GM19035 (cell line): Measurements from ENCODE around the gene RXRA.

Source experiments
- ATAC-seq: cut with Tn5 transposase; IDR thresholded peaks from one replicate; pipeline ENCODE4 v1.9.1; 2021; ENCODE audit not compliant: unreplicated experiment

The RXRA gene

GRCh38 chr9:134427153-134427782 lies 101.0 kb downstream of the RXRA start:
- ATAC-seq: no peak

- ATAC-seq: no peak
These were observed 102.3 kb downstream of the RXRA start for GRCh38 chr9:134428559-134428958.

GRCh38 chr9:134429007-134429406 lies 102.8 kb downstream of the RXRA start:
- ATAC-seq: no peak

DNA sequence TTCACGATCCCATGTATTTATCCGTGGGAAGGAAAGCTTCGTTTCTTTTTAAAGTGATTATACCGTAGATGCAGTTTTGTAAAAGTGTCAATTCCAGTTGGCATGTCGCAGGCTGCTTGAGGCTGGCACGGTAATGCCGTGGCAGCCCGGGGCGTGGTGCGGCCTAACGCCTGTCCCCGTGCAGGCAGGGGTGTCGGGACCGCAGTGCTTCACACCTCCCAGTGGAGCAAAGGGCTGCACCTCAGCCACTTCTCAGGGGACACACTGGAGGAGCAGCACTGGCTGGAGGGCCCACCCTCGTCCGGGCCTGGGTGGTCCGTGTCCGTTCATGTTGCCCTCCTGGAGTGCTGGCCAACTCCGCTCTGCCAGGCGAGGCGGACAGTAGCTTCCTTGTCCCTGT lies 103.2 kb downstream of the RXRA start:
- no peak for ATAC-seq

DNA sequence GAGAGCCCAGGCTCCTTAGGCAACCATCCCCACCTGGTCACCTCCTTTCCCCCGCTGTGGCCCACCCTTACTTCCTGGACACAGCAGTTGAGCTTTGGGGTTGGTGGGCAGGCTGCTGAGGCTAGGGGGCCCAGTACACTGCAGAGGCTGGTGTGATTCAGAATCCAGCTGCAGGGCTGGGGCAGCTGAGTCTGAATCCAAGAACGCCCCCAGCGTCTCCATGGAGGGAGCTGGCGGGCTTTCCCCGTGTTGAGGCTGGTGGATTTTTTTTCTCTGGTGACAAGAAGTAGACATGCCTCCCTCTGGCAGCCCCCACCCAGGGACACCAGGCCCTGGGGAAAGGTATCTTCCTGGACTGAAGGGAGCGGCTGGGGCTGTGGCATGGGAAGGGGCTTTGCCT lies 104.8 kb downstream of the RXRA start:
- ATAC-seq: no peak

DNA sequence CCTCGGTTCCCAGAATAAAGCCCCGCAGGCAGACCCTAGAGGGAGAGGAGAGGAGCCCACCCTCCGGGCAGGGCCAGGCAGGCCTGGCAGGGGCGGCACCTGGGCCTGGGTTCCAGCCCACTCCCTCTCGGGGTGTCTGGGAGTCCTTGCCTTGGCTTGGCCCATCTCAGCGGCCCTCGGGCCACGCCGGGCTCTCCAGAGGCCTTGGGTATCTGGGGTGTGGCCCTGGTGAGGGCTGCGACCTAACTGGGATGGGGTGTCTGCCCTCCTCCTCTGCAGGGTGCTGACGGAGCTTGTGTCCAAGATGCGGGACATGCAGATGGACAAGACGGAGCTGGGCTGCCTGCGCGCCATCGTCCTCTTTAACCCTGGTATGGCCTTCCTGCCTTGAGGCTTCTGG lies 105.4 kb downstream of the RXRA start:
- ATAC-seq: no peak

- ATAC-seq: no peak
These were observed 106.2 kb downstream of the RXRA start for GRCh38 chr9:134432471-134432870.

- ATAC-seq: no peak
These were observed 106.8 kb downstream of the RXRA start for GRCh38 chr9:134433101-134433500.

- ATAC-seq: no peak
These were observed 107.9 kb downstream of the RXRA start for GRCh38 chr9:134433909-134434882.

- no peak for ATAC-seq
These were observed 108.7 kb downstream of the RXRA start for GRCh38 chr9:134434894-134435506.

DNA sequence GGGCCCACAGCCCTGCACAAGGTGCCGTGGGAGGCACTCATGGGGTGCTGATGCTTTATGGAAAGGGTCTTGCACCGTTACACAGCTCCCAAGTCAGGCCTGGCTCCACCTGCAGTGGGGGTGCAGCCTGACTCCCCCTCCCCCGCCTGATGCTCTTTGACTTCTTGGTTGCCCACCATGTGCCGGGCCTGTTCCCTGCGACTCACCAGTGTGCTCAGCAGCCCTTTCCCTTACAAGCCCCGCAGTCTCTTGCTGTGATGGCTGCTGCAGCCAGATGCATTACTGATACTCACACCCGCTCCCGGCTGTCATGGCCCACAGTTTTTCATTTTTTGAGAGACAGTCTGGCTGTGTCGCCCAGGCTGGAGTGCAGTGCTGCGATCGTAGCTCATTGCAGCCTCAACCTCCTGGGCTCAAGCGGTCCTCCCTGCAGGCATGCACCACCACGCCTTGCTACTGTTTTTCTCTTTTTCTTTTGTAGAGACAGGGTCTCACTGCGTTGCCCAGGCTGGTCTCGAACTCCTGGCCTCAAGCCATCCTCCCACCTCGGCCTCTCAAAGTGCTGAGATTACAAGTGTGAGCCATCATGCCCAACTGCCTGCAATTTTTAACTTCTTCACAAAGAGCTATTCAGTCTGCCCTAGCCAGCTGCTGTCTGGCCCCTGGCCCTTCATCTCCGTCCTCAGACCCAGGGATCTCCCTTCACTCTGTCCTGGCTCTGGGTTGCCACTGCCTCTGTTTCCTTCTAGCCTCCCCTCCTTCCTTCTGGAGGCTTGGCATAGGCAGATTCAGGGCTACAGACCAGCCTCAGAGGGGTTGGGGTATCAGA lies 109.5 kb downstream of the RXRA start:
- no peak for ATAC-seq

DNA sequence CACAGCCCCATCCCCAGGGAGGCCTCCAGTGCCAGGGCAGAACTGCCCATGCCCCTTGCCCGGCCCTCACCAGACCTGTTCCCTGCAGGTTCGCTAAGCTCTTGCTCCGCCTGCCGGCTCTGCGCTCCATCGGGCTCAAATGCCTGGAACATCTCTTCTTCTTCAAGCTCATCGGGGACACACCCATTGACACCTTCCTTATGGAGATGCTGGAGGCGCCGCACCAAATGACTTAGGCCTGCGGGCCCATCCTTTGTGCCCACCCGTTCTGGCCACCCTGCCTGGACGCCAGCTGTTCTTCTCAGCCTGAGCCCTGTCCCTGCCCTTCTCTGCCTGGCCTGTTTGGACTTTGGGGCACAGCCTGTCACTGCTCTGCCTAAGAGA lies 110.1 kb downstream of the RXRA start:
- no peak for ATAC-seq

DNA sequence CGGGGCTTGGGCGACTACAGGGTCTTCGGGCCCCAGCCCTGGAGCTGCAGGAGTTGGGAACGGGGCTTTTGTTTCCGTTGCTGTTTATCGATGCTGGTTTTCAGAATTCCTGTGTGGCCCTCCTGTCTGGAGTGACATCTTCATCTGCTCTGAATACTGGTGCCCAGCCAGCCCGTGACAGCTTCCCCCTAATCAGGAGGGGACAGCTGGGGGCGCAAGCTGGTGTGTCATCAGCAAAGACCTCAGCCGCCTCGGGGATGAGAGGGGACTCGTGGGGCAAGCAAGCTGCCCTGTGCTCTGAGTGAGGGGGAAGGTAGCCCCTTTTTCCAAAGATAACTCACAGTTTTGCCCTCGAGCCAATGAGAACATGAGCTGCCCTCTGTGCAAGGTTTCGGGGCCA lies 110.7 kb downstream of the RXRA start:
- no peak for ATAC-seq

GRCh38 chr9:134437403-134438194 lies 111.3 kb downstream of the RXRA start:
- ATAC-seq: no peak

GRCh38 chr9:134438195-134438788 lies 112.0 kb downstream of the RXRA start:
- no peak for ATAC-seq

- ATAC-seq: no peak
These were observed 113.1 kb downstream of the RXRA start for GRCh38 chr9:134439368-134439784.

DNA sequence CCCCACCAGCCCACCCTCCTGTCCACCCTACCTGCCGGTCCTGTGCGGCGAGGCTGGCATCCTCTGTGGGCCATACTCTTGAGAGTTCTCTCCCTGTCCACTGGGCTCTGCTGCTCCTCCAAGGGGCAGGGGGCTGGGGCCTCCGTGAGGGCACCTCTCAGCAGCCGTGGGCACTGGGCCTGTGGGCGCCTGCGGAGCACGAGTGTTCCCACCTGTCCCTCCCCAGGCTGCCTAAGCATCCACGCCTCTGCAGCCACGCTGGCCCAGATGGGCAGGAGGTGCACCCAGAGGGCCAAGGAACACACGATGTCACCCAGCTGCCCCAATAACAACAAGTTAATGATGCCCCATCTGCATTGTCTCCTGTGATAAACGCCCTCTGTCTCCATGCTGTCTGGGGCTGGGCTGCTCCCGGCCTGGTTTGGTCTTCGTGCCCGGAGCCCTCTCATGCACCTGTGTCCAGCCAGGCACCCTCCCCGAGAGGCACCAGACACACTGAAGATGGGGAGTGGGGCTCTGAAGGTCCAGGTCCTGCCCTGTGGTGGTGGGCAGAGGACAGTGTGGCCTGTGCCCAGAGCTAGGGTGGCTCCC lies 114.5 kb downstream of the RXRA start:
- ATAC-seq: no peak

GRCh38 chr9:134441227-134442084 lies 115.2 kb downstream of the RXRA start:
- no peak for ATAC-seq

DNA sequence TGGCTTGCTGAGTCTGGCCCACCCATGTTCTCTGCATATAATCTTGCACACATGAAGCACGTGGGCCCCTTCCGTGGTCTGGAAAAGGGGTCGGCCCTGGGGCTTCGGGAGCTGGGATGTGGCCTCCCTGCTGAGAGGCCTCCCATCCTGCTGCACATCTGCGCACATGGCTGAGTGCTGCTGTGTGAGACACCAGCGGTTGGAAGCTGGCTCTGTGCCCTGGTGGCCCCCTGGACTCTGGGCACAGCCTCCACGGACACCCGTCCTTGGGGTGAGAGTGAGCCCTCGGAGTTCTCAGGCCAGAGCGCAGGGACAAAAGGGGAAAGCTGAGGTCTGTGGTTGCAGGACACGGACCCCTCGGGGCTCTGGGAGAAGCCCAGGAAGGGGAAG lies 115.8 kb downstream of the RXRA start:
- ATAC-seq: no peak
